Fibroblast of lung (primary cell): ENCODE results near the gene CLCN7. TPM values are rescaled to one million over a fixed set of nuclear protein-coding genes. Genes with fewer than 3 reads are reported as not detected.

Experiments
- DNase-seq, 2 donors: peaks; one replicate each; pipeline versions ENCODE4 v3.0.0 to v3.0.0-alpha.2; 2010; ENCODE audit warnings: low read depth in 2 of 2
- H2AFZ ChIP-seq: 2 replicates; pipeline ENCODE4 v1.5.1; 2012; ENCODE audit warnings: low read length, control low read depth, inconsistent platforms
- H3K27ac ChIP-seq: 2 replicates; pipeline ENCODE4 v1.5.1; 2011; ENCODE audit warnings: low read length, control low read depth; ENCODE audit not compliant: insufficient read depth
- H3K27me3 ChIP-seq: 2 replicates; pipeline ENCODE4 v1.5.1; 2011; ENCODE audit warnings: mild to moderate bottlenecking, low read length; ENCODE audit not compliant: control insufficient read depth, insufficient read depth
- H3K36me3 ChIP-seq: 2 replicates; pipeline ENCODE4 v1.5.1; 2011; ENCODE audit warnings: low read length; ENCODE audit not compliant: control insufficient read depth, insufficient read depth
- H3K4me1 ChIP-seq: 2 replicates; pipeline ENCODE4 v1.5.1; 2011; ENCODE audit warnings: low read length; ENCODE audit not compliant: control insufficient read depth, insufficient read depth; ENCODE audit errors: extremely low read depth
- H3K4me2 ChIP-seq: 2 replicates; pipeline ENCODE4 v1.5.1; 2011; ENCODE audit warnings: low read length, control low read depth; ENCODE audit not compliant: insufficient read depth; ENCODE audit errors: extremely low read depth
- H3K4me3 ChIP-seq, 4 experiments: fragments of 200-600 bp in 1 of 4; sonication (generic) in 1 of 4; replicated peaks in 1 of 4; 2 replicates each; pipeline ENCODE4 v1.5.1; 2011 to 2016; ENCODE audit warnings: low read length in 4 of 4, low read depth in 3 of 4, mild to moderate bottlenecking in 3 of 4, control low read depth in 2 of 4, inconsistent platforms in 1 of 4, mixed read lengths in 1 of 4; ENCODE audit not compliant: insufficient read depth in 1 of 4; ENCODE audit errors: control extremely low read depth in 1 of 4
- H3K79me2 ChIP-seq: 2 replicates; pipeline ENCODE4 v1.5.1; 2012; ENCODE audit warnings: mild to moderate bottlenecking, low read length, inconsistent platforms; ENCODE audit not compliant: control insufficient read depth, insufficient read depth
- H3K9ac ChIP-seq: 2 replicates; pipeline ENCODE4 v1.5.1; 2011; ENCODE audit warnings: mild to moderate bottlenecking, low read length, control low read depth; ENCODE audit not compliant: insufficient read depth
- H3K9me3 ChIP-seq: 2 replicates; pipeline ENCODE4 v1.5.1; 2012; ENCODE audit warnings: low read depth, low read length; ENCODE audit not compliant: control insufficient read depth, insufficient read depth
- H4K20me1 ChIP-seq: 2 replicates; pipeline ENCODE4 v1.5.1; 2011; ENCODE audit warnings: low read length; ENCODE audit not compliant: control insufficient read depth, insufficient read depth; ENCODE audit errors: extremely low read depth
- CTCF ChIP-seq, 2 donors: IDR thresholded peaks in 1 of 2; conservative IDR thresholded peaks in 1 of 2; 1 replicate in 1 of 2; 2 replicates in 1 of 2; pipeline ENCODE4 v1.5.1; 2011 to 2012; ENCODE audit warnings: low read length in 2 of 2, control low read depth in 1 of 2, inconsistent platforms in 1 of 2, low read depth in 1 of 2, mild to moderate bottlenecking in 1 of 2
- EZH2 ChIP-seq: IDR thresholded peaks from 2 replicates; pipeline ENCODE4 v1.5.1; 2012; ENCODE audit warnings: low read length, control low read depth, mild to moderate bottlenecking; ENCODE audit errors: missing control alignments
- polyA plus RNA-seq, 2 donors: library from polyadenylated mRNA; depleted of rRNA in 1 of 2; stranded (reverse) in 1 of 2; unstranded in 1 of 2; fragments of >200 nt; gene quantifications; 2 replicates each; pipeline ENCODE4 v1.2.1, GENCODE V29; 2011 to 2012; ENCODE audit warnings: missing spikeins in 1 of 2
- total RNA-seq: library from RNA; depleted of rRNA; stranded (reverse); fragments of >200 nt; gene quantifications from 2 replicates; pipeline ENCODE4 v1.2.1, GENCODE V29; 2014

Gene CLCN7
- total and polyA plus RNA-seq, 2 donors (not counting 1 experiment from before 2014, with no cell fraction given): 25.0 to 83.4 TPM

GRCh38 chr16:1496464-1496863 lies 21.6 kb upstream of the CLCN7 start:
- H3K9ac ChIP-seq: no peak overlapping the region
- H3K27me3 ChIP-seq: no peaks in the 10 kb centered on the region
- peaks cover 14% of the 10 kb centered on the region for H3K36me3 ChIP-seq
- H2AFZ ChIP-seq: no peak overlapping the region
- peaks cover 12% of the 10 kb centered on the region for H3K79me2 ChIP-seq
- no peaks in the 10 kb centered on the region for H4K20me1 ChIP-seq
- TF ChIP-seq CTCF (conservative IDR thresholded peaks at IDR 0.05 in 1 of 2, IDR thresholded peaks at IDR 0.05 in 1 of 2; ENCODE audit: low read depth in 1 of 2, low read length in 2 of 2) (no peak), EZH2 (no peak)
- H3K4me1 ChIP-seq: no peaks in the 10 kb centered on the region
- H3K9me3 ChIP-seq: no peaks in the 10 kb centered on the region
- DNase-seq: no peak
- H3K4me3 ChIP-seq: no peak overlapping the region
- no peak overlapping the region for H3K27ac ChIP-seq
- no peak overlapping the region for H3K4me2 ChIP-seq

- peaks cover 14% of the 10 kb centered on the region for H3K36me3 ChIP-seq
- no peaks in the 10 kb centered on the region for H3K4me1 ChIP-seq
- H3K9me3 ChIP-seq: no peaks in the 10 kb centered on the region
- H3K79me2 ChIP-seq: peaks cover 12% of the 10 kb centered on the region
- H3K27me3 ChIP-seq: no peaks in the 10 kb centered on the region
- no peak overlapping the region for H3K9ac ChIP-seq
- TF ChIP-seq CTCF (conservative IDR thresholded peaks at IDR 0.05 in 1 of 2, IDR thresholded peaks at IDR 0.05 in 1 of 2; ENCODE audit: low read depth in 1 of 2, low read length in 2 of 2) (no peak), EZH2 (no peak)
- H4K20me1 ChIP-seq: no peaks in the 10 kb centered on the region
- H3K4me3 ChIP-seq: no peak overlapping the region
- no peak overlapping the region for H3K27ac ChIP-seq
- no peak overlapping the region for H2AFZ ChIP-seq
- no peak overlapping the region for H3K4me2 ChIP-seq
- DNase-seq: no peak
Observed at GRCh38 chr16:1495889-1496262, 21.0 kb upstream of the CLCN7 start.

- Histone ChIP-seq H3K4me3 (no peak overlapping the region), H3K27me3 (no peaks in the 10 kb centered on the region), H3K79me2 (peaks cover 12% of the 10 kb centered on the region), H2AFZ (no peak overlapping the region), H3K36me3 (peaks cover 14% of the 10 kb centered on the region), H3K9ac (no peak overlapping the region), H3K9me3 (no peaks in the 10 kb centered on the region), H3K4me1 (no peaks in the 10 kb centered on the region), H4K20me1 (no peaks in the 10 kb centered on the region), H3K27ac (no peak overlapping the region), H3K4me2 (no peak overlapping the region)
- DNase-seq: no peak
- no peak for TF ChIP-seq EZH2
- no peak for TF ChIP-seq CTCF (conservative IDR thresholded peaks at IDR 0.05 in 1 of 2, IDR thresholded peaks at IDR 0.05 in 1 of 2; ENCODE audit: low read depth in 1 of 2, low read length in 2 of 2)
Observed at GRCh38 chr16:1495211-1495888, 20.5 kb upstream of the CLCN7 start.
